Measurements from ENCODE around the gene FOXO3.

The FOXO3 gene

GRCh38 chr6:108576709-108577108, 16.0 kb downstream of the FOXO3 start:
- no peak for DNase-seq

GRCh38 chr6:108578166-108578565, 17.4 kb downstream of the FOXO3 start:
- DNase-seq: no peak

- no peak for DNase-seq
Observed at GRCh38 chr6:108578595-108579327, 18.0 kb downstream of the FOXO3 start.

GRCh38 chr6:108579328-108579721, 18.6 kb downstream of the FOXO3 start:
- no peak for DNase-seq

GRCh38 chr6:108580646-108581045, 19.9 kb downstream of the FOXO3 start:
- no peak for DNase-seq

- DNase-seq: no peak
Observed at GRCh38 chr6:108581237-108581931, 20.7 kb downstream of the FOXO3 start.

GRCh38 chr6:108581932-108582475, 21.3 kb downstream of the FOXO3 start:
- no peak for DNase-seq

- DNase-seq: no peak
Observed at GRCh38 chr6:108582618-108583017, 21.9 kb downstream of the FOXO3 start.

- DNase-seq: no peak
Observed at GRCh38 chr6:108584323-108584722, 23.6 kb downstream of the FOXO3 start.

- no peak for DNase-seq
Observed at GRCh38 chr6:108585359-108585758, 24.6 kb downstream of the FOXO3 start.

- no peak for DNase-seq
Observed at GRCh38 chr6:108585921-108586536, 25.3 kb downstream of the FOXO3 start.

GRCh38 chr6:108587258-108588059, 26.7 kb downstream of the FOXO3 start:
- DNase-seq: no peak

GRCh38 chr6:108588586-108588985, 27.9 kb downstream of the FOXO3 start:
- no peak for DNase-seq

GRCh38 chr6:108589244-108589791, 28.6 kb downstream of the FOXO3 start:
- DNase-seq: no peak

GRCh38 chr6:108591040-108591816, 30.5 kb downstream of the FOXO3 start:
- DNase-seq: no peak

- DNase-seq: peak; percentile 23
Observed at GRCh38 chr6:108592371-108593337, 31.9 kb downstream of the FOXO3 start.

GRCh38 chr6:108594151-108594550, 33.4 kb downstream of the FOXO3 start:
- no peak for DNase-seq

- no peak for DNase-seq
Observed at GRCh38 chr6:108594640-108595039, 33.9 kb downstream of the FOXO3 start.

- no peak for DNase-seq
Observed at GRCh38 chr6:108596956-108597355, 36.2 kb downstream of the FOXO3 start.

- DNase-seq: no peak
Observed at GRCh38 chr6:108597572-108598304, 37.0 kb downstream of the FOXO3 start.

Measured in activated CD4-positive, alpha-beta T cell treated with anti-CD3 and anti-CD28 coated beads, Interleukin-2, amount 50 U/mL, for 1 hour (primary cell).